GM12878 (cell line): ENCODE results near the gene HNRNPAB. TPM values are rescaled to one million over a fixed set of nuclear protein-coding genes. Genes with fewer than 3 reads are reported as not detected.
A peak's percentile ranks its signal among the peaks of the same experiment; 100 is the strongest.

Experiments used
- ATAC-seq: fragments of 200-7000 bp; cut with Tn5 transposase; 3 replicates; pipeline ENCODE4 v1.9.1; 2020; ENCODE audit warnings: mild to moderate bottlenecking, moderate library complexity
- BruUV-seq: library from RNA; stranded (reverse); fragments of 400-500 nt; replicated peaks from 2 replicates; lab custom pipeline; 2021; lab: Mats Ljungman, UMichigan
- CTCF ChIA-PET: fragments of 300-600 bp; sonication (Branson Sonifier 250); formaldehyde crosslinking; extraction: SDS; loops from one replicate; lab custom pipeline; 2021; ENCODE audit warnings: inconsistent platforms; lab: Yijun Ruan, JAX
- POLR2A ChIA-PET: fragments of 350-600 bp; formaldehyde crosslinking; extraction: SDS; loops from one replicate; lab custom pipeline; 2021; ENCODE audit warnings: inconsistent platforms; lab: Charles Lee
- RAD21 ChIA-PET: fragments of 300-600 bp; sonication (Branson Sonifier 250); formaldehyde crosslinking; loops from one replicate; lab custom pipeline; 2023; ENCODE audit warnings: antibody characterized with exemption; ENCODE audit not compliant: unreplicated experiment; lab: Charles Lee
- SMC1A ChIA-PET: fragments of 300-600 bp; sonication (Branson Sonifier 250); formaldehyde crosslinking; loops from one replicate; lab custom pipeline; 2023; ENCODE audit not compliant: unreplicated experiment, uncharacterized antibody; lab: Charles Lee
- DNase-seq: peaks from one replicate; pipeline ENCODE4 v3.0.0-alpha.2; 2011; ENCODE audit warnings: low read depth, low spot score
- FAIRE-seq: peaks from 3 replicates; lab custom pipeline; 2011; peaks lifted over from hg19 to GRCh38; lab: Jason Lieb, UNC
- H2AFZ ChIP-seq: 2 replicates; pipeline ENCODE4 v1.6.0; 2011; ENCODE audit warnings: low read depth, low read length, control low read depth; ENCODE audit not compliant: control insufficient read depth
- H3K27ac ChIP-seq: 2 replicates; pipeline ENCODE4 v1.5.1; 2011; ENCODE audit warnings: control low read depth; ENCODE audit not compliant: control insufficient read depth, insufficient read depth
- H3K27me3 ChIP-seq, 2 experiments: replicated peaks in 1 of 2; 2 replicates each; pipeline versions ENCODE4 v1.6.0 to v1.6.1; 2011; ENCODE audit warnings: low read length in 1 of 2; ENCODE audit not compliant: control insufficient read depth in 2 of 2, insufficient read depth in 2 of 2
- H3K36me3 ChIP-seq, 2 experiments: 2 replicates each; pipeline ENCODE4 v1.5.1; 2011; ENCODE audit warnings: low read length in 1 of 2; ENCODE audit not compliant: control insufficient read depth in 2 of 2, insufficient read depth in 2 of 2
- H3K4me1 ChIP-seq: 2 replicates; pipeline ENCODE4 v1.6.1; 2011; ENCODE audit warnings: mild to moderate bottlenecking, low read length, moderate library complexity, mixed read lengths; ENCODE audit not compliant: control insufficient read depth, insufficient read depth
- H3K4me2 ChIP-seq: 2 replicates; pipeline ENCODE4 v1.6.0; 2011; ENCODE audit warnings: control low read depth; ENCODE audit not compliant: control insufficient read depth, insufficient read depth
- H3K4me3 ChIP-seq: fragments of 200-600 bp; sonication (generic); 2 replicates; pipeline ENCODE4 v1.5.1; 2016
- H3K79me2 ChIP-seq: 2 replicates; pipeline ENCODE4 v1.6.0; 2011; ENCODE audit warnings: low read length; ENCODE audit not compliant: control insufficient read depth, insufficient read depth
- H3K9ac ChIP-seq: 2 replicates; pipeline ENCODE4 v1.8.0; 2011; ENCODE audit warnings: low read length, control low read depth, mixed read lengths; ENCODE audit not compliant: control insufficient read depth, insufficient read depth
- H3K9me3 ChIP-seq: replicated peaks from 3 replicates; pipeline ENCODE4 v1.5.1; 2011; ENCODE audit warnings: mild to moderate bottlenecking, low read length; ENCODE audit not compliant: control insufficient read depth, insufficient read depth
- H4K20me1 ChIP-seq: 2 replicates; pipeline ENCODE4 v1.6.0; 2011; ENCODE audit not compliant: control insufficient read depth, insufficient read depth
- ATF3 ChIP-seq: IDR thresholded peaks from 2 replicates; pipeline ENCODE4 v1.6.1; 2011; ENCODE audit warnings: low read depth, mild to moderate bottlenecking, low read length, moderate library complexity, borderline replicate concordance; ENCODE audit errors: extremely low read depth
- BCL3 ChIP-seq: IDR thresholded peaks from 2 replicates; pipeline ENCODE4 v1.6.1; 2011; ENCODE audit warnings: borderline replicate concordance, low read depth, mild to moderate bottlenecking, moderate library complexity, low read length; ENCODE audit not compliant: insufficient read depth, poor library complexity, severe bottlenecking
- ETV6 ChIP-seq, 2 experiments: fragments of 450-650 bp in 1 of 2; IDR thresholded peaks in 1 of 2; conservative IDR thresholded peaks in 1 of 2; 2 replicates each; pipeline ENCODE4 v1.6.1; 2014; ENCODE audit warnings: antibody characterized with exemption in 1 of 2, borderline replicate concordance in 1 of 2, low read depth in 1 of 2, mild to moderate bottlenecking in 1 of 2, moderate library complexity in 1 of 2
- FOS ChIP-seq: IDR thresholded peaks from 3 replicates; pipeline ENCODE4 v1.6.1; 2011; ENCODE audit warnings: borderline replicate concordance; ENCODE audit not compliant: insufficient read length; ENCODE audit errors: extremely low read depth
- HDAC6 ChIP-seq: fragments of 200-600 bp; sonication (generic); IDR thresholded peaks from one replicate; pipeline ENCODE4 v1.8.0; 2017; ENCODE audit warnings: antibody characterized with exemption; ENCODE audit not compliant: unreplicated experiment
- KLF5 ChIP-seq: fragments of 450-650 bp; IDR thresholded peaks from 2 replicates; pipeline ENCODE4 v1.6.1; 2014; ENCODE audit warnings: mild to moderate bottlenecking; ENCODE audit not compliant: partially characterized antibody
- MTA3 ChIP-seq: IDR thresholded peaks from 2 replicates; pipeline ENCODE4 v1.6.1; 2012; ENCODE audit warnings: low read length, inconsistent platforms, borderline replicate concordance
- POLR2A ChIP-seq: IDR thresholded peaks from 2 replicates; pipeline ENCODE4 v1.6.1; 2011; ENCODE audit warnings: low read depth, mild to moderate bottlenecking, low read length
- POLR2AphosphoS5 ChIP-seq: IDR thresholded peaks from 2 replicates; pipeline ENCODE4 v1.6.1; 2011; ENCODE audit warnings: mild to moderate bottlenecking, low read length, inconsistent platforms
- RELA ChIP-seq: fragments of 450-650 bp; IDR thresholded peaks from 2 replicates; pipeline ENCODE4 v1.8.0; 2014; ENCODE audit warnings: borderline replicate concordance; ENCODE audit not compliant: partially characterized antibody
- RFX5 ChIP-seq: IDR thresholded peaks from 2 replicates; pipeline ENCODE4 v1.6.1; 2011; ENCODE audit warnings: low read depth, low read length, improper control_type of control experiment
- RUNX3 ChIP-seq: IDR thresholded peaks from 2 replicates; pipeline ENCODE4 v1.6.1; 2012; ENCODE audit warnings: low read length, inconsistent platforms
- ZNF217 ChIP-seq: fragments of 450-650 bp; IDR thresholded peaks from 2 replicates; pipeline ENCODE4 v1.6.1; 2017; ENCODE audit warnings: antibody characterized with exemption, mild to moderate bottlenecking
- WGBS: methylation state at CpG from one replicate; pipeline ENCODE4 v1.1.6; 2016; ENCODE audit warnings: low lambda C conversion rate; ENCODE audit not compliant: insufficient replicate concordance, insufficient coverage; ENCODE audit errors: missing lambda C conversion rate; 5-methylcytosine and 5-hydroxymethylcytosine counted together
- in situ Hi-C: fragments of 300-500 bp; cut with MboI; formaldehyde crosslinking; loops from 9 replicates; pipeline ENCODE4 v1.14.3; 2018; ENCODE audit warnings: mixed read lengths
- intact Hi-C: fragments of 100-400 bp; cut with micrococcal nuclease; formaldehyde crosslinking; loops from one replicate; pipeline ENCODE4 v1.14.2; 2022; ENCODE audit not compliant: unreplicated experiment
- polyA plus RNA-seq, 11 experiments: library from polyadenylated mRNA; depleted of rRNA in 4 of 11; unstranded in 6 of 11; stranded (reverse) in 5 of 11; fragments of >200 nt; fragmentation: Nextera tagmentation in 4 of 11; fragmentation: Illumina TruSeq in 1 of 11; extraction: Ambion mirVana in 4 of 11; extraction: Trizol in 1 of 11; gene quantifications; 1 replicate in 1 of 11; 2 replicates in 10 of 11; pipeline versions ENCODE4 v1.2.1 to v1.2.3, GENCODE V29; 2011 to 2016; ENCODE audit warnings: inconsistent platforms in 2 of 11, missing spikeins in 2 of 11, low read depth in 1 of 11
- total RNA-seq, 4 experiments: library from RNA; depleted of rRNA in 3 of 4; stranded (reverse); fragments of >200 nt in 3 of 4; fragmentation: Illumina TruSeq in 1 of 4; extraction: Trizol in 1 of 4; gene quantifications; 2 replicates each; pipeline versions ENCODE4 v1.2.1 to v1.2.3, GENCODE V29; 2013 to 2021

Gene HNRNPAB
- total and polyA plus RNA-seq, 10 of the 15 experiments (the other 5 are each of a cell fraction or from before 2014, with no cell fraction given): 42.3 to 330 (median 230) TPM

DNA sequence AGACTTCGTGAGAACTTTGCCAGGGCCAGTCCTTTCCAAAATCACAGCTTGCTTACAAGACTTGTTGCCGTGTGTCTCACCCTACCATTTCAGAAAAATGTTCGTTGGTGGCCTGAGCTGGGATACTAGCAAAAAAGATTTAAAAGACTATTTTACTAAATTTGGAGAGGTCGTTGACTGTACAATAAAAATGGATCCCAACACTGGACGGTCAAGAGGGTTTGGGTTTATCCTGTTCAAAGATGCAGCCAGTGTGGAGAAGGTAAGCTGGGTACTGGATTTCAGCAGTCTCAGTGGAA, 1.4 kb downstream of the HNRNPAB start:
- CTCF ChIA-PET: interaction anchor here (2.8 kb wide), 1 partner anchor 10 kb away, joined by 12 read pairs; no protein-coding TSS in a partner anchor
- peak overlapping the region; percentile 97 for H3K4me3 ChIP-seq
- ATAC-seq: no peak
- RAD21 ChIA-PET: no interaction called here
- no peak for DNase-seq
- in situ Hi-C loops: no loop called here
- peaks cover 15% of the 10 kb centered on the region for H3K4me1 ChIP-seq
- no peaks in the 10 kb centered on the region for H3K9me3 ChIP-seq
- H3K36me3 ChIP-seq: peaks cover 31 to 46% of the 10 kb centered on the region in 2 experiments
- POLR2A ChIA-PET: interaction anchor here (0.5 to 1.1 kb wide), 2 partner anchors 11 to 1177 kb away, joined by 3 to 5 read pairs; no protein-coding TSS in a partner anchor
- FAIRE-seq: no peak
- BruUV-seq: no TSS peak
- SMC1A ChIA-PET: interaction anchor here (1.1 to 2.1 kb wide), 3 partner anchors 10 to 25 kb away, joined by 3 to 5 read pairs (median 4); no protein-coding TSS in a partner anchor
- no peak overlapping the region for H2AFZ ChIP-seq
- intact Hi-C loops: no loop called here
- peak overlapping the region; percentile 88 for H3K4me2 ChIP-seq
- no peaks in the 10 kb centered on the region for H3K27me3 ChIP-seq
- H3K79me2 ChIP-seq: peaks cover 62% of the 10 kb centered on the region
- 0% methylated on average over 5 of the region's 5 CpGs for WGBS
- TF ChIP-seq KLF5: no peak
- TF ChIP-seq MTA3: peak; percentile 59; the same call in 1 of the 2 replicates
- H4K20me1 ChIP-seq: peaks cover 24% of the 10 kb centered on the region
- peak overlapping the region; percentile 67 for H3K27ac ChIP-seq
- H3K9ac ChIP-seq: peak overlapping the region; percentile 84

DNA sequence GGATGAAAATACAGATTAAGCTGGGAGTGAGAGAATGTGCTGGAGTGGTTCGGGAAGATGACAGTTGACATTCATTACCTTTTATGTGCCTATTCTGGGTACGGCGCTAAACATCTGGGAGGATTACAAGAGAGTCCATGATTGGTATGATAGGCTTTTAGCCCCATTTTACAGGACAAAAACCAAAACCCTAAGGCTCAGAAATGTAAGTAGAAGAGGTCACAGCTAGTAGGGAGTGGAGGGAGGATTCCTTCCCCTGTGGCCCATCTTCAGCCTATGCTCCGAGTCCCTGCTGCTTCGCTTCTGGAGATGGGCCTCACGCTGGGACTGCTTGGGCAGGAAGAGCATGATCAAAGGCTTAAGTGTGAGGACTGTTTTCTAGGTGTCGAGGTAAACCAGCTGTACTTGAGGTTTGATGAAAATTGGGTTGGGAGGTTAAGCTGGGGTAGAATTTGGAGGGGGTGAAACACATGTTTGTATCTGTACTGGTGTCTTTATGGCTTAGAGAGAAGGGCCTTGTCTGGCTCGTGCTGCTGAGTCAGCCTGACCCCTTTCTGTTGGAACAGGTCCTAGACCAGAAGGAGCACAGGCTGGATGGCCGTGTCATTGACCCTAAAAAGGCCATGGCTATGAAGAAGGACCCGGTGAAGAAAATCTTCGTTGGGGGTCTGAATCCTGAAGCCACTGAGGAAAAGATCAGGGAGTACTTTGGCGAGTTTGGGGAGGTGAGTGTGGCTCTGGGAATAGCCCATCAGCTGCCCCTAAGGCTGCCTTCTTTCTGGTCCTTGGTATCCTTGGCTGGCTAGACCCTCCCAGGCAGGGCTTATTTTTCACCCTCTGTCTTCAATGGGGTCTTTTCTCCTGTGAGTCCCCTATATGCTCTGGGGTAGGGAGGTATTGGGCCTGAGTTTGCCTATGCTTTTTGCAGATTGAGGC, 2.1 kb downstream of the HNRNPAB start:
- H3K9me3 ChIP-seq: no peaks in the 10 kb centered on the region
- 21% methylated on average over 12 of the region's 12 CpGs for WGBS
- H3K4me2 ChIP-seq: peak overlapping the region; percentile 88
- no peak for ATAC-seq
- no peak for DNase-seq
- FAIRE-seq: peak; percentile 83
- in situ Hi-C loops: no loop called here
- intact Hi-C loops: no loop called here
- H3K9ac ChIP-seq: peak overlapping the region; percentile 84
- H4K20me1 ChIP-seq: peaks cover 24% of the 10 kb centered on the region
- CTCF ChIA-PET: interaction anchor here (1.3 to 2.8 kb wide), 3 partner anchors 9 to 29 kb away, joined by 4 to 12 read pairs (median 5); no protein-coding TSS in a partner anchor
- TSS peak; percentile 59 for BruUV-seq
- POLR2A ChIA-PET: interaction anchor here (0.5 to 1.9 kb wide), 3 partner anchors 10 to 1178 kb away, joined by 3 to 5 read pairs (median 4); no protein-coding TSS in a partner anchor
- H3K4me1 ChIP-seq: peaks cover 15% of the 10 kb centered on the region
- H2AFZ ChIP-seq: no peak overlapping the region
- H3K4me3 ChIP-seq: peak overlapping the region; percentile 97
- SMC1A ChIA-PET: interaction anchor here (1.0 to 2.1 kb wide), 4 partner anchors 10 to 25 kb away, joined by 3 to 6 read pairs (median 4); no protein-coding TSS in a partner anchor
- no peaks in the 10 kb centered on the region for H3K27me3 ChIP-seq
- peak overlapping the region; percentile 67 for H3K27ac ChIP-seq
- H3K79me2 ChIP-seq: peaks cover 62% of the 10 kb centered on the region
- RAD21 ChIA-PET: no interaction called here
- H3K36me3 ChIP-seq: peaks cover 33 to 46% of the 10 kb centered on the region in 2 experiments
- no peak for TF ChIP-seq RFX5
- TF ChIP-seq ETV6 (conservative IDR thresholded peaks at IDR 0.05 in 1 of 2, IDR thresholded peaks at IDR 0.05 in 1 of 2; ENCODE audit: borderline replicate concordance in 1 of 2, low read depth in 1 of 2): no peak
- TF ChIP-seq BCL3: peak; percentile 5
- no peak for TF ChIP-seq ATF3
- no peak for TF ChIP-seq RUNX3
- no peak for TF ChIP-seq FOS
- peak; percentile 53; the same call in 1 of the 2 replicates for TF ChIP-seq POLR2A
- no peak for TF ChIP-seq RELA
- TF ChIP-seq HDAC6: no peak
- TF ChIP-seq POLR2AphosphoS5: peak; percentile 16; the same call in 1 of the 2 replicates
- no peak for TF ChIP-seq ZNF217
